HCT116 (cell line): ENCODE measurements around the gene ALDOA. TPM values are rescaled to one million over a fixed set of nuclear protein-coding genes. Genes with fewer than 3 reads are reported as not detected.

Source experiments
- ATAC-seq: fragments of 200-7000 bp; cut with Tn5 transposase; 2 replicates; pipeline ENCODE4 v1.9.1; 2020; ENCODE audit warnings: mild to moderate bottlenecking, moderate library complexity
- BruUV-seq: library from RNA; stranded (reverse); fragments of 400-500 nt; replicated peaks from 2 replicates; lab custom pipeline; 2021; lab: Mats Ljungman, UMichigan
- CTCF ChIA-PET: fragments of 300-600 bp; sonication (Branson Sonifier 250); formaldehyde crosslinking; loops from one replicate; lab custom pipeline; 2021; ENCODE audit warnings: antibody characterized with exemption; lab: Charles Lee
- POLR2A ChIA-PET: fragments of 300-600, 350-600 bp; sonication (Branson Sonifier 250); formaldehyde crosslinking; loops from one replicate; lab custom pipeline; 2021; ENCODE audit warnings: antibody characterized with exemption; lab: Charles Lee
- RAD21 ChIA-PET, 2 experiments: fragments of 300-600 bp; sonication (Branson Sonifier 250); formaldehyde crosslinking; loops; one replicate each; lab custom pipeline; 2023; ENCODE audit warnings: low total read pairs in 2 of 2; ENCODE audit not compliant: uncharacterized antibody in 2 of 2, unreplicated experiment in 2 of 2, low non-redundant PET in 1 of 2; lab: Charles Lee
- DNase-seq: peaks from one replicate; pipeline ENCODE4 v3.0.0-alpha.2; 2010; ENCODE audit warnings: low read depth, low spot score
- H2AFZ ChIP-seq: fragments of 200-600 bp; shearing (Covaris generic), sonication (generic); 2 replicates; pipeline ENCODE4 v1.6.1; 2017; ENCODE audit warnings: low read depth, mixed run types, mixed read lengths, antibody characterized with exemption, low read length; ENCODE audit not compliant: poor library complexity, severe bottlenecking
- H3K27ac ChIP-seq: 2 replicates; pipeline ENCODE4 v1.5.1; 2012; ENCODE audit warnings: low read depth, low read length
- H3K27me3 ChIP-seq: fragments of 200-600 bp; sonication (generic); 2 replicates; pipeline ENCODE4 v1.6.1; 2016; ENCODE audit warnings: mixed run types, low read length, mixed read lengths; ENCODE audit not compliant: insufficient read depth
- H3K36me3 ChIP-seq, 2 experiments: fragments of 200-500 bp in 1 of 2; fragments of 200-600 bp in 1 of 2; sonication (Bioruptor generic) in 1 of 2; sonication (generic) in 1 of 2; 2 replicates each; pipeline versions ENCODE4 v1.5.1 to v1.6.1; 2014 to 2016; ENCODE audit warnings: low read length in 2 of 2, inconsistent platforms in 1 of 2, mixed read lengths in 1 of 2, mixed run types in 1 of 2; ENCODE audit not compliant: insufficient read depth in 2 of 2, control insufficient read depth in 1 of 2
- H3K4me1 ChIP-seq, 2 experiments: fragments of 200-600 bp in 1 of 2; sonication (generic) in 1 of 2; 2 replicates each; pipeline versions ENCODE4 v1.5.1 to v1.6.1; 2012 to 2017; ENCODE audit warnings: low read length in 2 of 2, inconsistent platforms in 1 of 2, mild to moderate bottlenecking in 1 of 2, mixed read lengths in 1 of 2, mixed run types in 1 of 2, moderate library complexity in 1 of 2; ENCODE audit not compliant: insufficient read depth in 2 of 2, control insufficient read depth in 1 of 2
- H3K4me2 ChIP-seq: fragments of 200-600 bp; sonication (generic); 2 replicates; pipeline ENCODE4 v1.6.1; 2017; ENCODE audit warnings: mixed run types, low read length, mixed read lengths
- H3K4me3 ChIP-seq, 2 experiments: fragments of 200-600 bp in 1 of 2; sonication (generic) in 1 of 2; replicated peaks in 1 of 2; 2 replicates each; pipeline ENCODE4 v1.5.1; 2011 to 2016; ENCODE audit warnings: low read length in 2 of 2, control low read depth in 1 of 2, low read depth in 1 of 2, mild to moderate bottlenecking in 1 of 2, mixed read lengths in 1 of 2, mixed run types in 1 of 2
- H3K79me2 ChIP-seq: fragments of 200-600 bp; sonication (generic); 2 replicates; pipeline ENCODE4 v1.6.1; 2017; ENCODE audit warnings: mild to moderate bottlenecking, mixed run types, low read length, moderate library complexity, mixed read lengths; ENCODE audit not compliant: insufficient read depth
- H3K9ac ChIP-seq: fragments of 200-600 bp; sonication (generic); 2 replicates; pipeline ENCODE4 v1.6.1; 2016; ENCODE audit warnings: low read length, mixed read lengths
- H3K9me2 ChIP-seq: fragments of 200-600 bp; sonication (generic), shearing (Covaris generic); 2 replicates; pipeline ENCODE4 v1.6.1; 2017; ENCODE audit warnings: mixed run types, mild to moderate bottlenecking, moderate library complexity; ENCODE audit not compliant: insufficient read depth
- H3K9me3 ChIP-seq, 2 experiments: fragments of 200-500 bp in 1 of 2; fragments of 200-600 bp in 1 of 2; sonication (Bioruptor generic) in 1 of 2; sonication (generic) in 1 of 2; 2 replicates each; pipeline ENCODE4 v1.6.1; 2014 to 2017; ENCODE audit warnings: low read length in 2 of 2, mixed read lengths in 2 of 2, inconsistent platforms in 1 of 2, low read depth in 1 of 2, mild to moderate bottlenecking in 1 of 2, mixed run types in 1 of 2, moderate library complexity in 1 of 2; ENCODE audit not compliant: control insufficient read depth in 1 of 2, insufficient read depth in 1 of 2
- H4K20me1 ChIP-seq: fragments of 200-600 bp; sonication (generic), shearing (Covaris generic); 2 replicates; pipeline ENCODE4 v1.6.1; 2017; ENCODE audit warnings: mixed run types, mild to moderate bottlenecking, moderate library complexity; ENCODE audit not compliant: insufficient read depth
- CBX3 ChIP-seq: IDR thresholded peaks from 2 replicates; pipeline ENCODE4 v1.6.1; 2012; ENCODE audit warnings: low read depth
- CTCF ChIP-seq, 3 experiments: fragments of 200-600 bp in 1 of 3; sonication (generic) in 1 of 3; IDR thresholded peaks in 2 of 3; conservative IDR thresholded peaks in 1 of 3; 2 replicates each; pipeline ENCODE4 v1.5.1; 2012 to 2017; ENCODE audit warnings: low read depth in 2 of 3, low read length in 2 of 3, antibody characterized with exemption in 1 of 3, borderline replicate concordance in 1 of 3, control low read depth in 1 of 3, mild to moderate bottlenecking in 1 of 3, mixed read lengths in 1 of 3, mixed run types in 1 of 3, moderate library complexity in 1 of 3; ENCODE audit not compliant: insufficient read depth in 1 of 3
- ELF1 ChIP-seq: IDR thresholded peaks from 2 replicates; pipeline ENCODE4 v1.6.1; 2012; ENCODE audit warnings: low read depth, borderline replicate concordance
- FOSL1 ChIP-seq: IDR thresholded peaks from 2 replicates; pipeline ENCODE4 v1.6.1; 2012; ENCODE audit warnings: low read depth
- REST ChIP-seq: IDR thresholded peaks from 2 replicates; pipeline ENCODE4 v1.6.1; 2012; ENCODE audit warnings: low read depth
- SP1 ChIP-seq: IDR thresholded peaks from 2 replicates; pipeline ENCODE4 v1.6.1; 2012; ENCODE audit warnings: low read depth
- SRF ChIP-seq: IDR thresholded peaks from 2 replicates; pipeline ENCODE4 v1.6.1; 2012; ENCODE audit warnings: low read depth
- ZFX ChIP-seq: fragments of 450-650 bp; IDR thresholded peaks from 2 replicates; pipeline ENCODE4 v1.6.1; 2017
- ZNF274 ChIP-seq: fragments of 200-500 bp; sonication (Bioruptor generic); IDR thresholded peaks from 2 replicates; pipeline ENCODE4 v1.6.1; 2014; ENCODE audit warnings: mild to moderate bottlenecking, low read depth, low read length, inconsistent platforms
- intact Hi-C: fragments of 100-400 bp; cut with micrococcal nuclease; formaldehyde crosslinking; loops from 2 replicates; pipeline ENCODE4 v1.10.0; 2022
- total RNA-seq: library from RNA; stranded (reverse); gene quantifications from one replicate; pipeline ENCODE4 v1.2.1, GENCODE V29; 2021; ENCODE audit not compliant: unreplicated experiment

ALDOA gene
- total RNA-seq, 1 experiment from 2014 or later, result 2,423 TPM

GRCh38 chr16:30053376-30054015 lies 12.1 kb upstream of the ALDOA start:
- intact Hi-C loops, result no loop called here
- peaks cover 6 to 37% of the 10 kb centered on the region in 2 experiments; a peak in 3 of 4 replicates for H3K4me1 ChIP-seq
- CTCF ChIA-PET, result interaction anchor here (0.6 to 1.2 kb wide), 3 partner anchors 21 to 33 kb away, joined by 3 to 4 read pairs (median 3); no protein-coding TSS in a partner anchor
- H3K9ac ChIP-seq, result peak overlapping the region; percentile 82
- peak overlapping the region; percentile 72 for H3K27ac ChIP-seq
- RAD21 ChIA-PET, result no interaction called here
- no peaks in the 10 kb centered on the region for H3K36me3 ChIP-seq
- POLR2A ChIA-PET, result interaction anchor here (1.8 kb wide), 1 partner anchor 12 kb away, joined by 13 read pairs; the partner anchor contains the start of gene ALDOA
- no peak overlapping the region for H2AFZ ChIP-seq
- peak overlapping the region; percentile 81 to 93 for H3K4me3 ChIP-seq
- no peaks in the 10 kb centered on the region for H3K27me3 ChIP-seq
- no peaks in the 10 kb centered on the region for H3K9me3 ChIP-seq
- TF ChIP-seq ZFX (0 out of 2 replicates have a peak, but pooled peaks have one; percentile 7), ELF1 (no peak)
- TSS peak; percentile 75 for BruUV-seq
- peak; percentile 35 for ATAC-seq
- no peaks in the 10 kb centered on the region for H3K9me2 ChIP-seq
- no peak for DNase-seq
- peaks cover 7% of the 10 kb centered on the region for H3K79me2 ChIP-seq
- no peaks in the 10 kb centered on the region for H4K20me1 ChIP-seq
- H3K4me2 ChIP-seq, result peak overlapping the region; percentile 100

GRCh38 chr16:30054451-30054850 lies 11.1 kb upstream of the ALDOA start:
- Histone ChIP-seq H3K79me2 (peaks cover 7% of the 10 kb centered on the region), H3K36me3 (0 out of 4 replicates have a peak, but pooled peaks cover 0 to under 1% of the 10 kb centered on the region in 2 experiments), H3K4me3 (peak overlapping the region in 1 of 2 experiments; percentile 93; a peak in 1 of 4 replicates), H3K27ac (0 out of 2 replicates have a peak overlapping the region, but pooled peaks have one; percentile 7), H3K9ac (no peak overlapping the region), H4K20me1 (no peaks in the 10 kb centered on the region), H2AFZ (no peak overlapping the region), H3K27me3 (no peaks in the 10 kb centered on the region), H3K9me2 (no peaks in the 10 kb centered on the region), H3K4me1 (peaks cover 6 to 36% of the 10 kb centered on the region in 2 experiments; a peak in 2 of 4 replicates), H3K9me3 (no peaks in the 10 kb centered on the region), H3K4me2 (peak overlapping the region; percentile 100)
- DNase-seq (no peak), ATAC-seq (no peak)
- intact Hi-C loops, result no loop called here
- CTCF ChIA-PET, result interaction anchor here (1.9 kb wide), 1 partner anchor 11 kb away, joined by 10 read pairs; the partner anchor contains the start of gene ALDOA
- POLR2A ChIA-PET, result no interaction called here
- BruUV-seq, result no TSS peak
- no peak for TF ChIP-seq SP1
- no peak for TF ChIP-seq ELF1
- TF ChIP-seq ZNF274, result no peak
- TF ChIP-seq CTCF (IDR thresholded peaks at IDR 0.05 in 2 of 3, conservative IDR thresholded peaks at IDR 0.05 in 1 of 3; ENCODE audit: borderline replicate concordance in 1 of 3, insufficient read depth in 1 of 3, low read depth in 2 of 3, low read length in 2 of 3), result no peak
- TF ChIP-seq FOSL1, result no peak
- TF ChIP-seq CBX3, result no peak
- TF ChIP-seq REST, result no peak
- TF ChIP-seq SRF, result no peak
- RAD21 ChIA-PET, result no interaction called here
